Parathyroid adenoma (tissue), 2 donors: ENCODE results near the gene NAP1L4.

ENCODE experiments used
- H2AFZ ChIP-seq: fragments of 300-600 bp; sonication (generic); one replicate; pipeline ENCODE4 v1.7.0; 2017; ENCODE audit warnings: antibody characterized with exemption, mild to moderate bottlenecking
- H3K27ac ChIP-seq: fragments of 300-600 bp; sonication (generic); one replicate; pipeline ENCODE4 v1.7.0; 2017
- H3K27me3 ChIP-seq: fragments of 300-600 bp; sonication (generic); one replicate; pipeline ENCODE4 v1.7.0; 2017; ENCODE audit warnings: low read length; ENCODE audit not compliant: control insufficient read depth, insufficient read depth
- H3K36me3 ChIP-seq: fragments of 300-600 bp; sonication (generic); one replicate; pipeline ENCODE4 v1.7.0; 2017; ENCODE audit warnings: low read length; ENCODE audit not compliant: control insufficient read depth, insufficient read depth
- H3K4me1 ChIP-seq: fragments of 300-600 bp; sonication (generic); one replicate; pipeline ENCODE4 v1.7.0; 2017; ENCODE audit warnings: control low read depth
- H3K4me2 ChIP-seq: fragments of 300-600 bp; sonication (generic); one replicate; pipeline ENCODE4 v1.7.0; 2017; ENCODE audit warnings: low read length
- H3K4me3 ChIP-seq: fragments of 300-600 bp; sonication (generic); one replicate; pipeline ENCODE4 v1.7.0; 2017; ENCODE audit warnings: low read depth, low read length
- H3K79me2 ChIP-seq: fragments of 300-600 bp; sonication (generic); one replicate; pipeline ENCODE4 v1.7.0; 2017; ENCODE audit warnings: control low read depth
- H3K9ac ChIP-seq: fragments of 300-600 bp; sonication (generic); one replicate; pipeline ENCODE4 v1.7.0; 2017; ENCODE audit warnings: mild to moderate bottlenecking
- H3K9me3 ChIP-seq: fragments of 300-600 bp; sonication (generic); one replicate; pipeline ENCODE4 v1.7.0; 2017; ENCODE audit warnings: low read length; ENCODE audit not compliant: control insufficient read depth
- TF ChIP-seq, protein P1 (sequence below): fragments of 300-600 bp; sonication (generic); IDR thresholded peaks from one replicate; pipeline ENCODE4 v1.7.0; 2017; ENCODE audit warnings: antibody characterized with exemption, mild to moderate bottlenecking
- donor health status: primary hyperparathyroidism.

Gene NAP1L4

DNA sequence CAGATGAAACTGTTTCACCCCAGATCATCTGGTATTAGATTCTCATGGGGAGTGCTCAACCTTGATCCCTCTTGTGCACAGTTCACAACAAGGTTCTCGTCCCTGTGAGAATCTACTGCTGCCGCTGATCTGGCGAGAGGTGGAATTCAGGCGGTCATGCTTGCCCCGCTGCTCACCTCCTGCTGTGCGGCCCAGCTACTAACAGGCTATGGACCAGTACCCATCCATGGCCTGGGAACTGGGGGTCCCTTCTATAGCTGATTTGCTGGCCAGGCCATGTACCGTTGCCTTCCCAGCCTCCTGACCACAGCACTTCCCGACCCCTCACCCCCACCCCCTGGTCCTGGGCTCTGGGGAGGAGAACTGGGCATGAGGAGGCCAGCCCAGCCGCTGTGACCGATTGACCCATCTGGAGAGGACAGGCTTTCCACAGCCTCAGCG lies 65.5 kb downstream of the NAP1L4 start:
- TF ChIP-seq, protein P1, sequence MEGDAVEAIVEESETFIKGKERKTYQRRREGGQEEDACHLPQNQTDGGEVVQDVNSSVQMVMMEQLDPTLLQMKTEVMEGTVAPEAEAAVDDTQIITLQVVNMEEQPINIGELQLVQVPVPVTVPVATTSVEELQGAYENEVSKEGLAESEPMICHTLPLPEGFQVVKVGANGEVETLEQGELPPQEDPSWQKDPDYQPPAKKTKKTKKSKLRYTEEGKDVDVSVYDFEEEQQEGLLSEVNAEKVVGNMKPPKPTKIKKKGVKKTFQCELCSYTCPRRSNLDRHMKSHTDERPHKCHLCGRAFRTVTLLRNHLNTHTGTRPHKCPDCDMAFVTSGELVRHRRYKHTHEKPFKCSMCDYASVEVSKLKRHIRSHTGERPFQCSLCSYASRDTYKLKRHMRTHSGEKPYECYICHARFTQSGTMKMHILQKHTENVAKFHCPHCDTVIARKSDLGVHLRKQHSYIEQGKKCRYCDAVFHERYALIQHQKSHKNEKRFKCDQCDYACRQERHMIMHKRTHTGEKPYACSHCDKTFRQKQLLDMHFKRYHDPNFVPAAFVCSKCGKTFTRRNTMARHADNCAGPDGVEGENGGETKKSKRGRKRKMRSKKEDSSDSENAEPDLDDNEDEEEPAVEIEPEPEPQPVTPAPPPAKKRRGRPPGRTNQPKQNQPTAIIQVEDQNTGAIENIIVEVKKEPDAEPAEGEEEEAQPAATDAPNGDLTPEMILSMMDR: no peak
- Histone ChIP-seq H3K27ac (no peak overlapping the region), H3K79me2 (no peaks in the 10 kb centered on the region), H3K4me1 (no peaks in the 10 kb centered on the region), H3K9me3 (no peaks in the 10 kb centered on the region), H3K4me3 (no peak overlapping the region), H3K36me3 (no peaks in the 10 kb centered on the region), H2AFZ (no peak overlapping the region), H3K9ac (no peak overlapping the region), H3K4me2 (no peak overlapping the region), H3K27me3 (no peaks in the 10 kb centered on the region)

DNA sequence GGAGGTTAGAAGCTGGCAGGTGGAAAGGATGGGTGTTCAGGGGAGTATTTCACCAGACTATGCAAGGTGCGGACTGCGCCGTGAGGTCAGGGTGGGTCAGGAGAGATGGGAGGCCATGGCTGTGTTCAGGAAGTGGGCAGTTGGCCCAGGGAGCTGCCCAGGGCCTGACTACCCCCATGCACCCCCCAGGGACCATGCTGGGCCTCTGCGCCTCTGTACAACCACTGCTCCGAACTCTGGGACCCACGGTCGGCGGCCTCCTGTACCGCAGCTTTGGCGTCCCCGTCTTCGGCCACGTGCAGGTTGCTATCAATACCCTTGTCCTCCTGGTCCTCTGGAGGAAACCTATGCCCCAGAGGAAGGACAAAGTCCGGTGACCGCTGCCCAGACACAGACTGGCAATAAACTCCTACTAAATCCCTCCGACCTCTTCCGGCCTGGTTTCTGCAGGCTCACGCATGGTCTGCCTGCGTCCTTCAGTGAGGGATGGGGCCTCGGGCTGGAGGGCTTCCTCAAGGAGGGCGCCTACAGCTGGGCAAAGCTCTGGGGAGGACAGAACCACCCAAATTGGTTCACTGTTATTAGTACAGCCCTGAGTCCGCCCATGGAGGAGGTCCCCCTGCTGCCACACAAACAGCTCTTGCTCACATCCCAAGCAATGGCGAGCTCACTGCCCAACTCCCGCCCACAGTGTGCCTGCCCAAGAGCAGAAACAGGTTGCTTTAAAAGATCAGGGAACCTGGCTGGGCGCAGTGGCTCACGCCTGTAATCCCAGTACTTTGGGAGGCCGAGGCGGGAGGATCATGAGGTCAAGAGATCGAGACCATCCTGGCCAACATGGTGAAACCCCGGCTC lies 67.1 kb downstream of the NAP1L4 start:
- Histone ChIP-seq H3K36me3 (no peaks in the 10 kb centered on the region), H3K4me1 (no peaks in the 10 kb centered on the region), H3K4me2 (no peak overlapping the region), H2AFZ (no peak overlapping the region), H3K27ac (no peak overlapping the region), H3K9me3 (no peaks in the 10 kb centered on the region), H3K4me3 (no peak overlapping the region), H3K9ac (no peak overlapping the region), H3K27me3 (no peaks in the 10 kb centered on the region), H3K79me2 (no peaks in the 10 kb centered on the region)
- TF ChIP-seq, protein P1: no peak

DNA sequence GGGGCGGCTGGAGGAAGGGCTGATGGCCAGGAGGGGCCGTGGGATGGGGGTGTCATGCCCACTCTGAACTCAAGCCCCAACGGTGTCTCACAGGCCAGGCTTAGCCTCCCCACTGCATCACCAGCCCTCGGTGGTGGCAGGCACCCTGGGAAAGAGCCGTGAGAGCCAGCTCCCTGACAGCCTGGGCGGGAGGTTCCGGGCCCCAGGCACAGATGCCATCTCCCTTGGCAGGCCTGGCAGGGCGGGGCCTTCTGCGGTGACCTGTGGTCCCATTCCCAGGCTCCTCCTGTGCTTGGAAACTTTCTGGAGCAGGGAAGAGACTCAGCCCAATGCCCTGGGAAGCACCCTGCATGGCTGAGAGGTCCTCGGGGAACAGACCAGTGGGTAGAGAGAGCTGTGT lies 67.7 kb downstream of the NAP1L4 start:
- H3K4me1 ChIP-seq: no peaks in the 10 kb centered on the region
- no peak overlapping the region for H3K4me3 ChIP-seq
- H3K4me2 ChIP-seq: no peak overlapping the region
- no peaks in the 10 kb centered on the region for H3K79me2 ChIP-seq
- H3K9me3 ChIP-seq: no peaks in the 10 kb centered on the region
- H3K9ac ChIP-seq: no peak overlapping the region
- H3K27ac ChIP-seq: no peak overlapping the region
- H2AFZ ChIP-seq: no peak overlapping the region
- TF ChIP-seq, protein P1: no peak
- no peaks in the 10 kb centered on the region for H3K27me3 ChIP-seq
- no peaks in the 10 kb centered on the region for H3K36me3 ChIP-seq

DNA sequence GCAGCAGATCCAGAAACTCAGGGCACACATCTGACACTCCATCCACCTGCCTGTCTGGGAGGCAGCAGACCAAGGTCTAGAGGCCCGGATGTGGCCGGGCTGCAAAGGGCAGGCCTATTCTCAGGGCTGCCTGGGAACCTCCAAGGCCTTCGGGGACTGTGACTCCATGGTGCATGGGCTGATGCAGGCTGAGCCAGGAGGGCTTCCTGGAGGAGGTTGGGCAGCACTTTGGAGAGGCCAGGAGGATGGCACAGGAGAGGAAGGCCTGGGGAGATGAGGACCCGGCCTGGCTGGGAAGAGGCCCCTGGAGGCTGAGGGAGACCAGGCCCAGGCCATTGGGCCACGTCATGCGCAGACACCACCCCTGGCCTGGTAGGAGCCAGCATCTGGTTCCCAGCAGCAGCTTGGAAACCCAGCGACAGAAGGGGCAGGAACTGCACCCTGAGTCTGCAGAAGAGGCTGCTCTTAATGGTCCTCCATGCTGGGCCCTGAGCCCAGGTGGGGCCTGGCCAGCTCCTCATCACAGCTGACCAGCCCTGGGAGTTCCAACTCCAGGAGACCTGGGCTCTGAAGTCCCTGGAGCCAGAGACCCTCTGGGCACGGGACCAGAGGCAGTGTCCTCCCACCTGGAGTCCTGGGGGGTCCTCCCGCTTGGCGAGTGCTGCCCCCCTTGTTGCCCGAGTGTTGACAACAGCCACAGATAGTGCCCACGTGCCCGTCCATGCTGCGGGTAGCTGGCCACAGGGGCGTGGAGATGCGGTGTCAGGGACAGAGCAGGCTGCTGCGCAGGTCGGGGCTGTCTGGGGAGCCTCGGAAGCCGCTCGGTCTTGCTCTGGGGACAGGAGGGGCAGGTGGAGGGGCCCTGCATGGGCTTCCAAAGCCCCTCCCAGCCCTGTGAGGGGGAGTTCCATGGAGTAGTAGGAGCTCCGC lies 68.4 kb downstream of the NAP1L4 start:
- Histone ChIP-seq H2AFZ (no peak overlapping the region), H3K79me2 (no peaks in the 10 kb centered on the region), H3K27ac (no peak overlapping the region)

More for the DNA sequence above, 68.4 kb downstream of the NAP1L4 start:
- H3K36me3 ChIP-seq: no peaks in the 10 kb centered on the region
- H3K4me2 ChIP-seq: no peak overlapping the region
- no peak overlapping the region for H3K4me3 ChIP-seq
- H3K27me3 ChIP-seq: no peaks in the 10 kb centered on the region
- TF ChIP-seq, protein P1: no peak
- H3K9me3 ChIP-seq: no peaks in the 10 kb centered on the region
- H3K4me1 ChIP-seq: no peaks in the 10 kb centered on the region
- no peak overlapping the region for H3K9ac ChIP-seq
